B cell (primary cell): ENCODE results near the gene PLEKHG2.

ENCODE experiments used
- EZH2 ChIP-seq: IDR thresholded peaks from 2 replicates; pipeline ENCODE4 v1.6.1; 2012; ENCODE audit warnings: borderline replicate concordance, low read depth, mild to moderate bottlenecking, moderate library complexity, low read length; ENCODE audit not compliant: insufficient read depth, poor library complexity, severe bottlenecking
- TF ChIP-seq, protein P1 (sequence below): fragments of 200-600 bp; IDR thresholded peaks from one replicate; pipeline ENCODE4 v1.8.0; 2022; ENCODE audit warnings: antibody characterized with exemption, mild to moderate bottlenecking

DNA sequence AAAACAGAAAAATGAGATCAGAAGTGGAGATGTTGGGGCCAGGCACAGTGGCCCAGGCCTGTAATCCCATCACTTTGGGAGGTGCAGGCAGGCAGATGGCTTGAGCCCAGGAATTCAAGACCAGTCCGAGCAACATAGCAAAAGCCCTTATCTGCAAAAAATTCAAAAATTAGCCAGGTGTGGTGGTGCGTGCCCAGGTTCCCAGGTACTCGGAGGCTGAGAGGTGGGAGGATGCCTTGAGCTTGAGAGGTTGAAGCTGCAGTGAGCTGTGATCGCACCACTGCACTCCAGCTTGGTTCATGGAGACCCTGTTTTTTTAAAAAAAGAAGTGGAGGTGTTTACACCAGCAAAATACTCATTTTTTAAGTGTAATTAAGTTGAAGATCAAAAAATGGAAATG is 12.4 kb upstream of the PLEKHG2 start:
- TF ChIP-seq EZH2 = no peak
- TF ChIP-seq, protein P1, sequence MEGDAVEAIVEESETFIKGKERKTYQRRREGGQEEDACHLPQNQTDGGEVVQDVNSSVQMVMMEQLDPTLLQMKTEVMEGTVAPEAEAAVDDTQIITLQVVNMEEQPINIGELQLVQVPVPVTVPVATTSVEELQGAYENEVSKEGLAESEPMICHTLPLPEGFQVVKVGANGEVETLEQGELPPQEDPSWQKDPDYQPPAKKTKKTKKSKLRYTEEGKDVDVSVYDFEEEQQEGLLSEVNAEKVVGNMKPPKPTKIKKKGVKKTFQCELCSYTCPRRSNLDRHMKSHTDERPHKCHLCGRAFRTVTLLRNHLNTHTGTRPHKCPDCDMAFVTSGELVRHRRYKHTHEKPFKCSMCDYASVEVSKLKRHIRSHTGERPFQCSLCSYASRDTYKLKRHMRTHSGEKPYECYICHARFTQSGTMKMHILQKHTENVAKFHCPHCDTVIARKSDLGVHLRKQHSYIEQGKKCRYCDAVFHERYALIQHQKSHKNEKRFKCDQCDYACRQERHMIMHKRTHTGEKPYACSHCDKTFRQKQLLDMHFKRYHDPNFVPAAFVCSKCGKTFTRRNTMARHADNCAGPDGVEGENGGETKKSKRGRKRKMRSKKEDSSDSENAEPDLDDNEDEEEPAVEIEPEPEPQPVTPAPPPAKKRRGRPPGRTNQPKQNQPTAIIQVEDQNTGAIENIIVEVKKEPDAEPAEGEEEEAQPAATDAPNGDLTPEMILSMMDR = no peak
